Activated CD4-positive, alpha-beta memory T cell treated with anti-CD3 and anti-CD28 coated beads for 36 hours (primary cell): Measurements from ENCODE around the gene DAO. TPM values are rescaled to one million over a fixed set of nuclear protein-coding genes. Genes with fewer than 3 reads are reported as not detected.

Source experiments
- microRNA-seq: library from miRNA; unstranded; fragments of <30 nt; microRNA quantifications from one replicate; pipeline ENCODE4 v1.2.0, GENCODE V29; 2022; ENCODE audit warnings: borderline number of aligned reads, borderline microRNAs expressed, borderline replicate concordance
- total RNA-seq, 2 experiments: library from RNA; stranded (reverse); gene quantifications; one replicate each; pipeline ENCODE4 v1.2.3, GENCODE V29; 2021

DAO gene
- total RNA-seq, 2 experiments from 2014 or later, result not detected

Small RNA genes within 50 kb of the gene (microRNA-seq; reads per million reads assigned to microRNA genes)
- gene MIR619, result not detected

Other genes starting within 250 kb of the DAO start
- 10 to 100 TPM; 56.8 to 60.1 TPM for gene SELPLG, start 246.2 kb upstream of the DAO start, total RNA-seq
- gene CORO1C, start 148.6 kb upstream of the DAO start, total RNA-seq, result 10 to 100 TPM; 62.1 to 70.9 TPM
- 10 to 100 TPM; 27.4 to 30.2 TPM for gene SSH1, start 22.5 kb upstream of the DAO start, total RNA-seq
- gene SVOP, start 141.0 kb downstream of the DAO start, total RNA-seq, result not detected
- 10 to 100 TPM; 11.4 to 11.8 TPM for gene USP30, start 172.5 kb downstream of the DAO start, total RNA-seq
- 10 to 100 TPM; 23.9 to 28.6 TPM for gene ALKBH2, start 213.4 kb downstream of the DAO start, total RNA-seq
- 10 to 100 TPM; 57.9 to 61.9 TPM for gene UNG, start 217.5 kb downstream of the DAO start, total RNA-seq
- 10 to 100 TPM; 11.1 to 12.7 TPM for gene ACACB, start 236.5 kb downstream of the DAO start, total RNA-seq